GM03348 (cell line): ENCODE data around the gene CSTF2T.
"Not testable (repeated sequence)": the region's sequence is repeated elsewhere in the genome, so short reads cannot be mapped to it uniquely, and the experiment has no call there.

Experiments used
- DNase-seq: peaks from one replicate; pipeline ENCODE4 v3.0.0; 2012; ENCODE audit warnings: low spot score

Gene CSTF2T

DNA sequence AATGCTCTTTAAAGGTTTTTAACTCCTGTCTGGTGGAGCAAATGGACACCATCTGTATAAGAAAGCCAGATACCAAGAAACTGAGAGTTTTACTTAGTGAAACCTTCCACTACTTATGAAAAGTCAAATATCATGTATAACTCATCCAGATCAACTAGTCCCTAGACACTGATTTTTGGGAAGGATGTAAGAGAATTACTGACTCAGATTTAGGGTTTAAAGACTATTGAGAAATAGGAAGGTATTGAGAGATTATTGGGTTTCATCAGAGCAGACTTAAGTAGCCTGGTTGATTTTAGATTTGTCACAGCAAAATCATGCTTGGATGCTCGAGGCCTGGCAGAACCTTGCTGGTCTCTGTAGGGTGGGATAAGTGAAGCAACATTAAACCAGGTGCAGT lies 3.1 kb downstream of the CSTF2T start:
- DNase-seq: no peak

DNA sequence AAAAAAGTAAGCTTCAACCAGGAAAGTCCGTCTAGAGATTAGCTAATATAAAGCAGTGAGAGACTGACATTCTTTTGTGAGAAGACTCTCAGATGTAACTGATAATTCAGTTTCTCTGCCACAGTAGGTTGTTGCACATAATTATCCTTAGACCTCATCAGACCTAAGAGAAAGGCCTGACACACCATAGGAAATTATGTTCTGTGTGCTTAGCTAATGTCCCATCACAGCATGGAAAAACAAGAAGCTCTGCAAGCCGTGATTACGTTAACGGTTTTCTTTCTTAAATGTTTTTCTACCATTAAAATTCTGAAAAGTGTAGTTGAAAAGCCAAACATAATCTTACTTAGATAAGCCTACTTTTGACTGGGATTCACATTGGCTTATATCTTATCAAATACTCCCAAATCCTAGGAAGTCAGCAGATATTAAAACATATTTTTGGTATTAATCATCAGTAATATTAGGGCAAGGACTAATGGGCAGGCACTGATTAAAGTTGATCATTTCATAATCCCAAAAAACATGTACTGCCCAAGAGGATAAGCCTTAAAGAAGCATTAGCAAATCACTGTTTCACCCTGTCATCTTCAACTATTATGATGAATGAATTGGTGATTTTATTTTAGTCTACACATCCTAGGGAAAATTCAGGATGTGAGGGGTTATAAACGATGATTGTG lies 5.2 kb downstream of the CSTF2T start:
- DNase-seq: no peak

DNA sequence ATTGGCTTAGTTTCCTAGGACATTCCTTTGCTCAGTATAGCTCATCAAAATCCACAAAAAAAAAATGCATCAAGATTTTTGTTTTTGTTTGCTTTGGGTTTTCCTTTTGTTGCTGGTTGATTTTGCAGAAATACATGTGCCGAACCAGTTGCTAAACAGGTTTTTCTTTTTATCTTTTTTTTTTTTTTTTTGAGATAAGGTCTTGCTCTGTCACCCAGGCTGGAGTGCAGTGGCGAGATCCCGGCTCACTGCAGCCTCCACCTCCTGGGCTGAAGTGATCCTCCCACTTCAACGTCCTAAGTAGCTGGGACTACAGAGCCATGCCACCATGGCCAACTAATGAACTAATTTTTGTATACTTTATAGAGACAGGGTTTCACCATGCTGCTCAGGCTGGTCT lies 8.3 kb downstream of the CSTF2T start:
- no peak for DNase-seq

DNA sequence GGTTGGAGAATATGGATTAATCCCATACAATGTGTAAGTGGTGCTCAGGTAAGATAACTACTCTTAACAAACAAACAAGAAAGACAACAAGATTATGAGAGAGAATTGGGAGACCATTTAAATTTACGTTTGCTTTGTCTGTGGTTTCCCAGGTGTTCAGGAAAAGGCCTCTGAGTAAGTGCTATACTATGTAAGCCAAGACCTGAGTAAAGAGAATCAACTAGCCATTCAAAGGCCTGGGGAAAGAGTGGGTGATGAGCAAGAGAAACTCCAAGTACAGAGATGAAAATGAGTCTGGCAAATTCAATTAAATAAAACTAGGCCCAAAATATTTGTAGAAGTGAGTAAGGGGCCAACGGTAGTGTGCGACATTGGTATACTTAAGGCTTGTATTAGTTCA lies 9.9 kb downstream of the CSTF2T start:
- no peak for DNase-seq

DNA sequence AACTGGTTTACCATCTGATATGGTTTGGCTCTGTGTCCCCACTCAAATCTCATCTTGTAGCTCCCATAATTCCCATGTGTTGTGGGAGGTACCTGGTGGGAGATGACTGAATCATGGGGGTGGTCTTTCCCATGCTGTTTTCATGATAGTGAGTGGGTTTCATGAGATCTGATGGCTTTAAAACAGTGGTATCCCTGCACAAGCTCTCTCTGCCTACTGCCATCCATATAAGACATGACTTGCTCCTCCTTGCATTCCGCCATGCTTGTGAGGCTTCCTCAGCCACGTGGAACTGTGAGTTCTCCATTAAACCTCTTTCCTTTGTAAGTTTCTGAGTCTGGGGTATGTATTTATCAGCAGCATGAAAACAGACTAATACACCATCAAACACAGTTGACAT lies 10.6 kb downstream of the CSTF2T start:
- not testable (repeated sequence) for DNase-seq

DNA sequence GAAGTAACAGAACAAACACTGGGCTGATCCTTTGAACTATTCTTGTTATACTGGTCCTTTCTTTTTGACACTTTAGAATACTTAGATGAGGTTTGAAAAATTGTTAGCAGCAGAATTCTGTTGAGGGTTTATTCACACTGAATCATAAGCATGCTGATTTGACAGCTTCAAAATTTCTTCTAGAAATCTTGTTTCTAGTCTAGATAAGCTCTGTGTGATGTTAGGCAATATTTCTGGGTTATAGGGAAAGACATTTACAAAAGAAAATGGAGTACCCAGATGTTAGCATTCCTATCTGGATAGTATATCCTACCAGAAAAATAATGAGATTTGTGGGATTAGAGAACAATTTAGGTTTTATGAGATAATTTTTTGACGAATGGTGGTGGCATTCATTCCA lies 12.1 kb downstream of the CSTF2T start:
- DNase-seq: no peak

DNA sequence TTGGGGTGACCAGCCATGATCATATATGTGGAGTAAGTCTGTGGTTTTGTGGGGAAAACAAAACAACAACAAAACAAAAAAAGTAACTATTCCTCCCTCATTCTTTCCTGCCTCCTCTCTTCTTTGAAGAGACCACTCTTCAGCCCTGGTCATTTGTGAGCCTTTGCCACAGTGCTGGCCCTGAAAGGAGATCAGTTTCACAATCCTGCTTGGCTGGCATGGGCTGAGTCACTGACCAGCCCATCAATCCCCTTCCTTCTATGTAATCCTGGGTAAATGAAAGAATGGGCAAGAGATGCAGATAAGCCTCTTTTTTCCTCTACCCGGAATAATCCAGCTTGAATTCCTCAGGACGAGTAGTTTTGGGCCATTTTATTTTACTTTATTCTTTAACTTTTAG lies 13.6 kb downstream of the CSTF2T start:
- no peak for DNase-seq

DNA sequence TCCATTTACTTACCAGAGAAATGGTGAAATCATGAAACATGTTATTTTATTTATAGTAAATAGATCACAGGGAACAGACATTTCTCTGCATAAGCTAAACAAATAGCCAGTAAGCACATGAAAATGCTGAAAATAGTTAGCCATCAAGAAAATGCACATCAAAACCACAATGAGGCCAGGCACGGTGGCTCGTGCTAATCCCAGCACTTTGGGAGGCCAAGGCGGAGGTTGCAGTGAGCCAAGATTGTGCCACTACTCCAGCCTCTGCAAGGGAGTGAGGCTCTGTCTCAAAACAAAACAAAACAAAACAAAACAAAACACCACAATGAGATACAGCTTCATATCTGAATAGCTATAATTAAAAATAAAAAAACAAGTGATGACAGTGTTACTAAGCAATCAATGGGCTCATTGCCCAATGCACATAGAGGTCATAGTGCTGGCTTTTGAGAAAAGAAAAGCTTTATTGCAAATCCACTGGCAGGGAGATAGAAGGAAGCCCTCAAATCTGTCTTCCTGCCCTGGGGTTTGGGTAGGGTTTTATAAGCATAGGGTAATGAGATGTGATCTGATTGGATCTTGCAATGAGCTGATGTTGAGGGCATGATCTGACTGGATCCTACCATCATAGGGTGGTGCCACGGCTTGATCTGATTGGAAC lies 16.2 kb downstream of the CSTF2T start:
- DNase-seq: peak; percentile 17

DNA sequence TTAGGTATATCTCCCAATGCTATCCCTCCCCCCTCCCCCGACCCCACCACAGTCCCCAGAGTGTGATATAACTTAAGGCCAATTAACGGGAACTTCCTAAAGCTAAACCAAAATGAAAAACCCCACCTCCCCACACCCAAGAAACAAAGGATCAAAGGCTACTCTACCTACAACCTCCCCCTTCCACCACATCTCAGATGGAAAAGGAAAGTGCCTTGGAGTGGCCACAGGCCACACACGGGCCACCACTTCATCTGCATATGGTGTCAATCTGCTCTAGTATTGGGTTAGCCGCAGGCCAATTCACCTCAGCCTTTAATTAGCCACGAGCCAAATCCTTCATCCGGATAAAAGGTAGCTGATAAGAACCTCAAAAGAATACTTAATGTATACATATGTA lies 19.6 kb downstream of the CSTF2T start:
- no peak for DNase-seq

DNA sequence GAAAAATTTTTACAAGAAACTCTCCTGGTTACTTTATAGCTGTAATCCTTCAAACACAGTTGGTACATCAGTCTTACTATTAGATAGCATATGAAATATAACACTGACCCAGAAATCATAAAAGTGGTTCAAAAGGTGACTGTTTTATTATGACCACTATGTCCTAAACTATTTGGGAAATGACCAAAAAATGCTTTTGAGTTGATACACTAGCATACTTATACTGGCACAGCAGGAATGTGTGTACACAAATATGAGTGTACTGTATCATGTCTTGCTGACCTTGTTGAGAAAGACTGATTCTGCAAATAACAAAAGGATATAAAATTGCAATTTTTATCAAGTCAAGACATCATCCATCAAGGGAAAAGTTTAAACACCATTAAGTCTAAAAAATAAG lies 24.3 kb downstream of the CSTF2T start:
- DNase-seq: no peak

DNA sequence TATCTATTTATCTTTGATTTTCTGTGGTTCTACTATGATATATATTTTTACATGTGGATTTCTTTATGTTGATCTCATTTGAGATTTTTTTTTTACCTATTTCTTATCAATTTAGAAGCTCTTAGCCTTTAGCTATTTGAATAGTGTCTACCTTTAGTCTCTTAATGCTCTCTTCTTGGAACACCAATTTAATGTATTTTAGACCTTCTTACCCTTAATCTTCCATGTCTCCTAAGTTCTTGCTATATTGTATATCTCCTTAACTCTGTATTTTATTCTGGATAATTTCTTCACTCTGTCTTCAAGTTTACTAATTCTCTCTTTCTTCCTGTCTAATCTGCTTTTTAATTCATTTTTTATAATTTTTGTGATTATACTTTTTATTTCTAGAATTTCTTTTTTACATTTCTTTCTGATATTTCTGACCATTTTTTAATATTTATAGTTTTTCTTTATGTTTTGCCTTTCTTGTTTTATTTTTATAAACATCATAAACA lies 27.3 kb downstream of the CSTF2T start:
- no peak for DNase-seq

DNA sequence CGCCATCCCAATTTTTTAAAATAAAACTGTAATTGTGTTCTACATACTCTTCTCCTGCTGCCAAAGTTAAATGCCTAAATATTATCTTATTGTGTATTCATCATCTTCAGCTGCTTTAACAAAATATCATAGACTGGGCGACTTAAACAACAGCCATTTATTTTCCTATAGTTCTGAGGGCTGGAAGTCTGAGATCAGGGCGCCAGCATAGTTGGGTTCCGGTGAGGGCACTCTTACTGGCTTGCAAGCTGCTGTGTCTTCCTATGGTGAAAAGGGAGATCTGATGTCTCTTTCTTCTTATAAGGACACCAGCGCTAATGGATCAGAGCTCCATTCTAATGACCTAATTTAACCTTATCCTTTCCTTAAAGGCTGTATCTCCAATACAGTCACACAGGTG lies 30.4 kb downstream of the CSTF2T start:
- DNase-seq: no peak

DNA sequence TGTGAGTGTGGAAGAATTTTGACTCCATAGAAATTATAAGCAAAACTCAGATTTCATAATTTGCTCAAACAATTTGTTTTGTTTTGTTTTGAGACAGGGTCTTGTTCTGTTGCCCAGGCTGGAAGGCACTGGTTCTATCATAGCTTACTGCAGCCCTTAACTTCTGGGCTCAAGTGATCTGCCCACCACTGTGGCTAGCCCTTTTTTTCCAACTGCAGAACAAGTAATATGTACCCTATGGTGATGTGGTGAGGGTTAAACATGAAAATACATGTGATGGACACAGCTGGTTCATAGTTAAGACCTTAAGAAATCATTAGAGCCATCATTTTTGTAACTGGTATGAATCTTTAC lies 31.1 kb downstream of the CSTF2T start:
- DNase-seq: no peak

DNA sequence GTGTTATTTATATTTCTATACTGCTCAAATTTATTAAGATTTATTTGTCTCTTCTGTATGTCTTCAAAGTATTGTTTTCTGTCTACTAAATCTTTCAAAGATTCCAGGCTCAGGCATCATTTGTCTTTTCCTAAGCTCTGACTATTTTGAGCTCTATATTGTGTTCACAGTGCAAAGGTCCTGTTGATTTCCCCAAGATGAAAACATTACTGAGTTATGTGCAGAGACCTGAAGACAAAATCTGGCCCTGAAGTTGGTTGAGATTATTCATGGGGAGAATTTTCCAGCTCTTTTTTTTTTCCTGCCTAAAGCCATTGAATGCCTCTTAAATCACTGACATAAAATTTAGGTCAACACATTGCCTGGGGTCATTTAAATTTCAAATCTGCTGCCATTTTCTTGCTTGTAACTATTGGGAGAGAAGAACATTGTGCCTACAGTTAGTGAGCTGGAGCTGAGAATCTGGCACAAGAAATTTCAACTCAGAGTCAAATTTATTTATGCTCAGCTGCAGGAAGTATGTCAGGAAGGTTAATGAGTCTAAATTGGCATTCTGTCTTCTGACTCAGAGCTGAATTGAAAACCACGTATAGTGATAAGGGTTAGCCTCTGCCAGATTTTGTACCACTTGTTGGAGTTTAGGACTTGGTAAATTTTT lies 31.6 kb downstream of the CSTF2T start:
- DNase-seq: peak; percentile 47

DNA sequence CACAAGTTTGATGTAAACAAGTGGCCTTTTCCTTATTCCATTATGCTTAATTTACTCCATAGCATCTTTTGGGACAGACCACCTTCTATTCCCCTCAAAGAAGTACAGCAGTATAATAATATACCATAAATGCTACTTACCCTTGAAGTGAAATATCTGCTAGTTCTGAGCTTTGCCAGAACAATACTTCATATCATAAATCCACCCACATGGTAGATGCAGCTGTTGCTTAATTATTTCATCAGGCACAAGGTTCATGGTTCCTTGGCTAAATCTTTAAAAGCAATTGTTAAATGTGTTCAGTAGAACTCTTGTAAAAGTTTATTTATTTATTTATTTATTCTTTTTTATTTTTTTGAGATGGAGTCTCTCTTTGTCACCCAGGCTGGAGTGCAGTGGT lies 32.9 kb downstream of the CSTF2T start:
- DNase-seq: no peak

DNA sequence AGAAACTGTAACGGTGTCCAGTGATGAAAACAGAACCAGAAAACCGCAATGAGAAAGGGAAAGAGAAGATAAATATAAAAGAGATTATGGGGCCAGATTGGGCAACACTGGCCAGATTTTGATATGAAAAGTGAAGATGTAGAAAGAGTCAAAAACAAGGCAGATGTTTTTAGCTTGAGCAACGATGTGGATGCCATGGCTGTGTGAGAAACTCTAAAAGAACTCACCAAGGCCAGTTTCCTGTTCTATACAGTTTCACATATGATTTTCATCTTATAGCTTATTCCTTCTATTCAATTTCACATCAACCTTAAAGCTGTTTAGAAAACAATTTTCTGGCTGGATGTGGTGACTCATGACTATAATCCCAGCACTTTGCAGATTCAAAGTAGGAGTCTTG lies 36.3 kb downstream of the CSTF2T start:
- no peak for DNase-seq

DNA sequence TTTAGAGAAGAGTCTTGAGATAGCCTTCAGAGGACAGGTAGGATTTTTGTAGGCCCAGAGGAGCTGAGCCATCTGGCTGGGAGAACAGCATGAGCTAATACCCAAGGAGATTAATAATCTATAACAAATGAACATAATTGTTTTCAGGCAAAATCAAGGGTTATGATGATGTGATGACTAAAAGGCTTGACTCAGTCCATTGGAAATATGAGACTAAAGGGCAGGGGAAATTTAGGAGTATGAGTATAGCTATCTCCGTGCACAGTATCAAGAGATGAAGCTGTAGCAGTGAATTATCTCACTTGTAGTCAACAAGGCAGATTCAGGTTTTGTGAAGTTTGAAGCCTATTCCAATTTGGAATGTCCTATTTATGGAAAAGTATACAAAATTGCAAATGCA lies 40.1 kb downstream of the CSTF2T start:
- no peak for DNase-seq

DNA sequence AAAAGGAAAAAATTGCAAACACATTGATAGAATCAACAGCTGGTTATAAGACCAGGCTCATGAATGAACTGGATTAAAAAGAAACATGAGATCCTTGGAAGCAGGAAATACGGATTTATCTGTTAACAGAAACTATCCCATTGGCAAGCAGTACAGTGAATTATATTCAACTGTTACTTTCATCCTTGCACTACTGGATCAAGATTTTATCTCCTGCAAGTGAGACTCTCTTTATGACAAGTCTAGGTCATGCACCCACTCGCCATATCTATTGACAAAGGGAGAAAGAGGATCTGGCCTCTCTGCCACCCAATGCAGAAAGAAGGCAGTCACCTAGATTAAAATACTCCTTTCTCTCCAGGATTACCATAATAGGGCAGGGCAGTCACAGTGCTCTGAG lies 41.4 kb downstream of the CSTF2T start:
- no peak for DNase-seq

DNA sequence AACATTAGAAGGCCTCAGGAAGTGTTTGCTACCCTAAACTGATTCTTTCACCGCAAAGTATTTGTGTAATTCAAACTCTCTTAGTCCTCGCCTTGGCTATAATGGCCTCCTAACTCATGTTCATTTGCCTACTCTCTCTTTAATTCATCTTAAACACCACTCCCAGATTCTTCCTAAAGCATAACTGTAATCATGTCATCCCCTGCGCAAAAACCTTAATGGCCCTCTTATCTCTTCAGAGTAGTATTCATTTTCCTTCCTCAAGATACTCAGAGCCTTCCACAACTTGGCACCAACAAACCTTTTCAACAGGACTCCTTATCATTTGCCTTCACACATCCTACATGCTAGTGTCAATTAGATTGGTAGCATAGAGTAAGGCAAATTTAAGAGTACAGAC lies 42.9 kb downstream of the CSTF2T start:
- no peak for DNase-seq

DNA sequence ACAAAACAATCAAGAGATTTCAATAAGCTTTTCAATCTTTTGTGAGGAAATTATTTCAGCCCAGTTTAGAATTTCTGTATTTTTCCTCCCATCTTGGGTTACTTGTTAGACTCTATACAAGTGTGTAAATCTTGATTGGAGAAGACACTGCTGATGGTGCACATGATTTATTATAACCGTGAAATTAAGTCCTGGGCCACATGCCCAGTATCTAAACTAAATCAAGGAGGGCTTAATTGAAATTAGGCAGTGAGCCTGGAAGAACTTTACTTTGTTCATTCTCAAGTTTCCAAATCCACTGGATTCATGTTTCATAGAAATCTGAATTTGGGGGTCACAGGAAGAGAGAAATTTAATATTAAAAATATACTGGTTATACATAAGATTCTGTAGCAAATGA lies 44.5 kb downstream of the CSTF2T start:
- no peak for DNase-seq

DNA sequence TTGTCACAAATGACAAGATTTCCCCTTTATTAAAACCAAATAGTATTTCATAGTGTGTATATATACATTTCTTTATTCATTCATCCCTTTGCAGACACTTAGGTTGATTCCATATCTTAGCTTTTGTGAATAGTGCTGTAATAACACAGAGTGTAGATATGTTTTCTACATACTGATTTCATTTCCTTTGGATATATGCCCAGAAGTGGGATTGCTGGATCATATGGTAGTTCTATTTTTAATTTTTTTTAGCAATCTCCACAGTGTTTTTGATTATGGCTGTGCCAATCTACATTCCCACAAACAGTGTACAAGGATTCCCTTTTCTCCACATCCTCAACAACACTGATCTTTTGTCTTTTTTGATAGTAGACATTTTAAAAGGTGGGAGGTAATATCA lies 46.4 kb downstream of the CSTF2T start:
- DNase-seq: no peak

DNA sequence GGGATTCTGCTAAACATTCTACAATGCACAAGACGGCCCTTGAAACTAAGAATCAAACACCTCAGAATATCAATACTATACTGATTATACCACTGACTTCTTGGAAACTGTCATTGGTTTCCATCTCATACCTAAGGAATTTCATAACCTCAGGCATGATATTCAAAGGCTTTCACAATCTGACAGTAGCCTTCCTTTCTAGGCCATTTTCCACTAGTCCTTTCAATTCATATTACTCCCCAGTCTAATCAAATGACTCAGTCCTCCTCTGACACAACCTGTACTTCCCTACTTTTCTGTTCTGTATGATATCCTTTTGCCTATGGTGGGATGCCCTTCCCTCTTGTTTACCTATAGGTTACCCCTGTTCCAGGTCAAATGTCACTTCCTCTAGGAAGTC lies 48.3 kb downstream of the CSTF2T start:
- DNase-seq: peak; percentile 34

DNA sequence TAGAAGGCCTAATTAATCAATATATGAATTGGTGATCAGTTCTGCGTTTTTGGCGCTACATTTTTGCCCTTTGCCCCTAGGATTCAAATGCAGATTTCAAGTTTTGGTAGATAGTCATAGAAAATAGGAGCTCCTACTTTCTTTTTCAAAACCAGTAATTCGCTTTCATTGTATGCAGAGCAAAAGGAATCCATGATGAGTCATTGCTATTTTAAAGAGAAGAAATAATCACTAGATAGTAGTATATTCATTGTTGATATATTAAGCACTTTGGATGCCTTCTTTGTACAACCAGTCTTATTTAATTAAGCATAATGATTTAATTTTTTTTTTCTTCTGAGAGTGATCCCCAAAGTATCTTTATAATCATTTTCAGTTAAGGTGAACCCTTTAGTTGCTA lies 50.3 kb downstream of the CSTF2T start:
- DNase-seq: no peak
